Measurements from ENCODE around the gene CCDC71L.

Gene CCDC71L

DNA sequence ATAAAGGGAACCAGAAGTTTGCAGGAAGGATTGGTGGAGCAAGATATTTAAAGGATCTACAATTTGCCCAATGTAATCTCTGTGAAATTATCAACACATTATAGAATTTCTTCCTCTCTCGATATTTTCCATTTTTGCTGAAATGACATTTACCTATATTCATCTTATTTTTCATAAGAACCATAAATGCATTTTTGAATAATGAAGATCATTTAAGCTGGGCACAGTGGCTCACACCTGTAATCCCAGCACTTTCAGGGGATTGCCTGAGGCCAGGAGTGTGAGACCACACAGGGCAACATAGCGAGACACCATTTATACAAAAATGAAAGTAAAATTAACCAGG, 37.7 kb downstream of the CCDC71L start:
- no peak for DNase-seq

DNA sequence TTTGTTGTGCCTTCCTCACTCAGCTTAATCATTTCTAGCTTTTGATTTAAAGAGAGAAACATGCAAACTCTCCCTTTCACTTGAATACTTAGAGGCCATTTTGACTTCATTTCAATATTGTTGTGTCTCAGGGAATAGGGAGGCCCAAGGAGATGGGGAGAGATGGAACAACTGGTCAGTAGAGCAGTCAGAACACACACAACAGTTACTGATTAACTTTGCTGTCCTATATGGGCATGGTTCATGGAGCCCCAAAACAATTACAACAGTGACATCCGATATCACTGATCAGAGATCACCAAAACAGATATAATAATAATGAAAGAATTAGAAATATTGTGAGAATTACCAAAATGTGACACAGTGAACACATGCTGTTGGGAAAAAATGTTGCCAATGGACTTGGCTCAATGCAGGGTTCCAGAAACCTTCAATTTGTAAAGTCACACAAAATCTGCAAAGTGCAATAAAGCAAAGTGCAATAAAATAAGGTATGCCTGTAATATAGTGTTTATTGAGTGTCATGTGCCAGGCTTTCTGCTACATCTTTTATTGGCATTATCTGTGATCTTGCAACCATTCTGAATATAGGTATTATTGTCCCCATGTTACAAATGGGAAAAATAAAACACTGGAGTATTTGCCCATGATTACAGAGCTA, 38.2 kb downstream of the CCDC71L start:
- DNase-seq, result no peak

DNA sequence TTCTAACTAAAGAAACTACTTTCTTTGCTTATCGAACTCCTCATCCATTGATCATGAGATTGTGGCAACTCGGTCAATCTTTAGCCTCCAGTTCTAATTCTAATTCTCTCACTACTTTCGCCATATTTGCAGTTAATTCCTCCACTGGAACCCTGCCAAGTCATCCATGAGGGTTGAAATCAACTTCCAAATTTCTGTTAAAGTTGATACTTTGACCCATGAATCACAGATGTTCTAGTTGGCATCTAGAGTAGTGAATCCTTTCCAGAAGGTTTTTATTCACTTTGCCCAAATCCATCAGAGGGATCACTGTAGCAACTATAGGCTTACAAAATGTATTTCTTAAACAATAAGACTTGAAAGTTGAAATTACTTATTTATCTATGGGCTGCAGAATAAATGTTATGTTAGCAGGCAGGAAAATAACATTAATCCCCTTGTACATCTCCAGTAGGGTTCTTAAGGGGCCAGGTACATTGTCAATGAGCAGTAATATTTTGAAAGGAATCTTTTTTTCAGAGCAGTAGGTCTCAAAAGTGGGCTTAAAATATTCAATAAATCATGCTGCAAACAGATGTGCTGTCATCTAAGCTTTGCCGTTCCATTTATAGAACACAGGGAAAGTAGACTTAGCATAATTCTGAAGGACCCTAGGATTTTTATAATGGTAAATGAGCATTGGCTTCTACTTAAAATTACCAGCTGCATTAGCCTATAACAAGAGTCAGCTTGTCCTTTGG, 39.4 kb downstream of the CCDC71L start:
- DNase-seq, result no peak

DNA sequence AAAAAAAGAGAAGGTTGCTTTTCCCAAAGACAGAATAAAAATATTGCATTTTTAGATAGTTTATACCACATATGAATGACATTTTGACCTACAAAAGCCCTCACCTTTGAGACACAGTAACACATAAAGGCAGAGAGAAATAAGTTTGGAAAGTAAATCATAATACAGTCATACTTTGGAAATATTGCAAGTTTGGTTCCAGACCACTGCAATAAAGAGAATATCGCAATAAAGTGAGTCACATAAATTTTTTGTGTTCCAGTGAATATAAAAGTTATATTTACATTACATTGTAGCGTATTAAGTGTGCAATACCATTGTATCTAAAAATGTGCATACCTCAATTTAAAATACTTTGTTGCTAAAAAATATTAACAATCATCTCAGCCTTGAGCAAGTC, 40.3 kb downstream of the CCDC71L start:
- no peak for DNase-seq

DNA sequence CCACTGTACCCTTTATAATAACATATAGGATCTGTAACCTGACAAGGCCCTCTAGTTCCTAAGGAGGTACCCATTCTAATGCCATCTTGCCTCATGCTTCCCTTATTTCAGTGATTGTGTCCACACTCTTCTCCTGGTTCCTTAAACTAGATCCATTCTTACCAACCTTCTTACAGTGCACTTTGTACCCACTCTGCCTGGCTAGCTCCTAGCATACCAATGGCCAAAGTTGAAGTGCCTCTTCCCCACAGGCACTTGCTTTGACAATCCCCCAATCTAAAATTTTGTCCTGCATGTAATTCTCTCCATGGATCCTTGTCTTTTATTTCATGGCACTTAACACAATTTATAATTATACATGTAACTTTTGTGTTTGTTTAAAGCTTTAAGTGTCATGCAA, 40.9 kb downstream of the CCDC71L start:
- DNase-seq, result no peak

DNA sequence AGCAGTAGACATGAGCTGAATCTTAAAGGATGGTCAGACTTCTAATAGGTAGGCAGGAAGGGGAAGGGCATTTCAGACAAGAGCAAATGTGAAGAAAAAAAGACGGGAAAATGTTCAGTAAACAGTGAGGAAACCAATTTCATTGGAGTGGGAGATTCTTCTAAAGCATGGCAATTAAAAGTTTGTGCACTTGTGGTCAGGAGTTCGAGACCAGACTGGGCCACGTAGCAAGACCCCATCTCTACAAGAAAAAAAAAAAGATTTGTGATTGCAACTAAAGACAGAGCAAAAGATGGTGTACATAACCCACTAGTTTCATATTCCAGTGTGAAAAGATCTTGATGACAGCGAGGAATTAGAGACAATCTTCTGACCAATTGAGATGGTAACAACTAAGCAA, 41.7 kb downstream of the CCDC71L start:
- no peak for DNase-seq

DNA sequence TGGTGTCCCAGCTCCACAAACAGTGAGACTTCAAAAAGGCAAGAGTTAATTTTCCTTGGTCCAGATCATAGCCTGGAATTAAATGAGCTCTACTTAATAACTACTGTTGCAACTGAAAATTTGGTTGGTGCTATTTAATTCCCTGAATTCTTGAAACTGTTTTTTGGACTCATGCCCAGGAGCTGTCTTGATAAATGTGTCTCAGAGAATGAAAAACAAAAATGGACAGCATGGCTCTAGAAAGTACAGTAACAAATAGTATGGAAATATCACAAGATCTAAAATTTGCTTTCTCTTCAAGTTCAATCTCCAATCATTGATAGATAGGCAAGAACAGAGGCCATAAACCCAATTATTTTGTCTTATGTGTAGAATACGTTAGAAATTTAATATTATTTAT, 42.5 kb downstream of the CCDC71L start:
- DNase-seq, result no peak

DNA sequence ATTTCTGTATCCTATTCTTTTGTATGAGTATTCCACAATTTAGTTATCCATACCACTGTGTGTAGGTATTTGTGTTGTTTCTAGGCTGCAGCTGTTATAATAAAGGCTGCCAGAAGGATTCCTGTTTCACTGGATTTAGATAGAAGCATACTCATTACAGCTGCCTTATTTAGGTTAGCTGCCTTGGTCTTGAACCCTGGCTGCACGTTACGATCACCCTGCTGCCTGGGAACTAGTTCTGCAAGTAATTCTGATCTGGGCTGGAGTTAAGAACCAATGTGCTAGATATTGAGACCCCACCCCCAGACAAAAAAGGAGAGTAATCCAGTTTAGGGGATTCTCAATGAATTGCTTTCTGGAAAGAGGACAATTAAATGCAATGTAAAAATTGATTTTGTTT, 43.1 kb downstream of the CCDC71L start:
- no peak for DNase-seq

DNA sequence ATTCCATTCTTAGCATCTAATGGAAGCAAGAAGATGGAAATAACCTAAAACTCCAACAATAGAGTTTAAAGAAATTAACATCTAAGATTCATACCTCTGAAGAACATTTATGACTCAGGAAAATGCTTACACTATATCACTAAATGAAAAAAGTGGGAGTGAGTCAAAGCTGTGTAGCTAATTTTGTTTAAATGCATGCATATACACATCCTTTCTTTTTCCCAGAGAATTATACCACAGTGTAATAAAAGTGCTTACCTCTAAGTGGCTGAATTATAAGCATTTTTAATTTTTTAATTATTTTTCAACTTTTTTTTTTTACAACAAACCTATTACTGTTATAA, 44.3 kb downstream of the CCDC71L start:
- DNase-seq, result no peak

DNA sequence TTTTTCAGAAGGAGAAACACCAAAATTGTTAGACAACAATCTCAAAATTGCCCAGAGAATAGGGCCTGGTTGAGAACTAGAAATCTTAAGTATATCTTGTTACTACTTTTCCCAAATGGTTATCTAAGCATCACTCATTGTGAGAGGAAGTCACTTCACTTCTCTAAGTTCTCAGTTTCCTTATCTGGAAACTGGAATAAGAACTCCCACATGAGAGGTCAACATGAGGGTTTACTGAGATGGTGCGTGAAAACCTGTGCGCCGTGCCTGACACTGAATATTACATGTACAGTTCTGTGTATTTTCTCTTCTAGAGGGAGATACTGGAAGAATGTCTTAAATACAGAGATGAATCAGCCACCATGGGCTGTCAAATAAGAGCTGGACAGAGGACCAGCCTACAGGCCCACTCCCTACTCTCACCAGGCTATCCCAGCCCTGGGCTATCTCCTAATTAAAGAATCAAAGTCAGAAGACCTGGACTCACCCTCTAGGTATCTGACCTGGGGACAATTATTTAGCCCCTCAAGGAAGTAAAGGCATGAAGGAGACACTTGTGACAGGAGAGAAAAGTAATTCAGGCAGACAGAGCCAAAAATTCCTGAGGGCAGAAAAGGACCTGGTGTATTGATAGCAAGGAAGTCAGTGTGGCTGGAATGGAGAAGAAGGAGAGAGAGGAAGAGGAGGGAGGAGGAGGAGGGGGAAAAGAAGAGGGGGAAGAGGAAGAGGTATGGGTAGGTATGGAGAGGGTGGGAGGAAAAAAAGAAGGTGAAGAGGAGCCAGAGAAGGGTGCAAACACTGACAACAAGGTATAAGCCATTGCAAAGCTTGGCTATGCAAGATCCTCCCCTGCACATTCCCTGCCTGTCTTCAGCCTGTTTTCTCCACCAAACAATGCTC, 44.9 kb downstream of the CCDC71L start:
- DNase-seq, result no peak

DNA sequence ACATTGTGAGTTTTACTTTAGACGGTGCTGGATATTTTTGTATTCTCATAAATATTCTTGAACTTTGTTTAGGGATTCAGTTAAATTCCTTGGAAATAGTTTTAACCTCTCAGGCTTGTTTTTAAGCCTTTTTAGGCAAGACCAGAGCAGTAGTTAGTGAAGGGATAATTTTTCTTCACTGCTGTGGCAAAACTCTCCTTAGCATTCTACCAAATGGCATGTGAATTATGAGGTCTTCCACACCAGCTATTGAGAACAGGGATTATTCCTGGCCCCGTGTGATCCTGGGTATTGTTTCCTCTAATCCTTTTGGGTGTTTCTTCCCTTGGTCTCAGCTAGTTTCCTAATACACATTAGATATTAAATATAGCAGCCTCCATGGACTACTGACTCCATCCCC, 46.2 kb downstream of the CCDC71L start:
- DNase-seq, result no peak

DNA sequence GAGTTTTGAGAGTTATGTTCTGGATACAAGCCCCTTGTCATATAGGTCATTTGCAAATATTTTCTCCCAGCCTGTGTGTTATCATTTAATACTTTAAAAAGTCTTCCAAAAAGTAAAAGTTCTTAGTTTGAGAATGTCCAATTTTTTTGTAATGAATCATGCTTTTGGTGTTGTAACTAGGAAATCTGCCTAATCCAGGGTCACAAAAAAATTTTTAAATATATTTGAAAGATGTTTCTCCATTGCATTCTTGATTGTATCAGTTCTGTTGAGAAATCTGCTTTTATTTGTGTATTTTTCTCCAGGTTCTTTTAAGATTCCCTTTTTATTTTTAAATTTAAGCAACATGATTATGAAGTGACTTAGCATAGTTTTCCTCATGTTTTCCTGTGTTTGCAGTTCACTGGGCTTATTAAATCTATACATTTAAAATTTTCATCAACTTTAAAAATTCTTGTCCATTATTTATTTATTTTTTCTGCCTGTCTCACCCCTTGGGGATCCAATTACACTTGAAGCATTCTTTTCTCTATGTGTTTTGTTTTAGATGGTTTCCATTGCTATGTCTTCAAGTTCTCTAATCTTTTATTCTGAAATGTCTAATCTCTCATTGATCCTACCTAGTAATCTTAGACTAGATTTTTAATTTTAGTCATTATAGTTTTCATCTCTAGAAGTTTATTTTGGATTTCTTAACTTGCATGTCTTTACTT, 47.0 kb downstream of the CCDC71L start:
- DNase-seq, result no peak

DNA sequence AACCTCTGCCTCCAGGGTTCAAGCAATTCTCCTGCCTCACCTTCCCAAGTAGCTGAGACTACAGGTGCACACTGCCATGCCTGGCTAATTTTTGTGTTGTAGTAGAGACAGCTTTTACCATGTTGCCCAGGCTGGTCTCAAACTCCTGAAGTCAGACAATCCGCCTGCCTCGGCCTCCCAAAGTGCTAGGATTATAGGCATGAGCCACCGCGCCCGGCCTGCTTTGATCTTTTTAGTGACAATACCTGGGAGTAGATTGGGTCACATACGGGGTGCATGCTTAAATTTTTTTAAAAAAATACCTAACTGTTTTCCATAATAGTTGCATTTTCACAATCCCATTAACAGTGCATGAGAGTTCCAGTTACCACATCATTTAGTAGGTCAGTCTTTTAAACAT, 47.7 kb downstream of the CCDC71L start:
- DNase-seq, result no peak

DNA sequence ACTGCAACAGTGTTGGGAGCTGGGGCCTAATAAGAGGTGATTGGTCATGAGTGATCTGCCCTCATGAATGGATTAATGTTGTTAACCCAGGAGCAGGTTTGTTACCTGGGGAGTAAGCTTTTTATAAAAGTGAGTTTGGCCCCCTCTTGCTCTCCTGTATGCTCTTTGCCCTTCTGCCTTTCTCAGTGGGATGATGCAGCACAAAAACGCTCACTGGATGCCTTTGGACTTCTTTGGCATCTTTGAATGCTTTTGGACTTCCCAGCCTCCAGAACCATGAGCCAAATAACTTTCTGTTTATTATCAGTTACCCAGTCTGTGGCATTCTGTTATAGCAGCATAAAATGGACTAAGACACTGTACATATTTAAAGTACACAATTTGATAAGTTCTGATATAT, 48.5 kb downstream of the CCDC71L start:
- no peak for DNase-seq

DNA sequence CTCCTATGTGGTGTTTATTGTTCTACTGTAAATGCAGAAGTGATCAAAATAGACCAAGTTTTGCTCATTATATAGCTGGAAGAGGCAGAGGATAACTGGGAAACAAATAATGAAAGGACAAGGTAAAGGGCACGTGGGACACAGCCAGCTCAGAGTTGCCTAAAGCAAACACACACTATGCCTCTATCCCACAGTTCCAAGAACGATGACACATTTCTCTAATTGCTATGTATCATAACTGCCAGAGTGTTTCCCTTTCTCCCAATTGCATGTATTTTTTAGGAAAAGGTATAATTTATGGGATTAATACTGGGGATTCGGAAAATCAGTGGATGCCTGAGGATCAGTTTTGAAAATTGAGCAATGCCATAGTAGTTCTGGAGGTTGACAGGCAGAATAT, 49.0 kb downstream of the CCDC71L start:
- DNase-seq, result no peak

DNA sequence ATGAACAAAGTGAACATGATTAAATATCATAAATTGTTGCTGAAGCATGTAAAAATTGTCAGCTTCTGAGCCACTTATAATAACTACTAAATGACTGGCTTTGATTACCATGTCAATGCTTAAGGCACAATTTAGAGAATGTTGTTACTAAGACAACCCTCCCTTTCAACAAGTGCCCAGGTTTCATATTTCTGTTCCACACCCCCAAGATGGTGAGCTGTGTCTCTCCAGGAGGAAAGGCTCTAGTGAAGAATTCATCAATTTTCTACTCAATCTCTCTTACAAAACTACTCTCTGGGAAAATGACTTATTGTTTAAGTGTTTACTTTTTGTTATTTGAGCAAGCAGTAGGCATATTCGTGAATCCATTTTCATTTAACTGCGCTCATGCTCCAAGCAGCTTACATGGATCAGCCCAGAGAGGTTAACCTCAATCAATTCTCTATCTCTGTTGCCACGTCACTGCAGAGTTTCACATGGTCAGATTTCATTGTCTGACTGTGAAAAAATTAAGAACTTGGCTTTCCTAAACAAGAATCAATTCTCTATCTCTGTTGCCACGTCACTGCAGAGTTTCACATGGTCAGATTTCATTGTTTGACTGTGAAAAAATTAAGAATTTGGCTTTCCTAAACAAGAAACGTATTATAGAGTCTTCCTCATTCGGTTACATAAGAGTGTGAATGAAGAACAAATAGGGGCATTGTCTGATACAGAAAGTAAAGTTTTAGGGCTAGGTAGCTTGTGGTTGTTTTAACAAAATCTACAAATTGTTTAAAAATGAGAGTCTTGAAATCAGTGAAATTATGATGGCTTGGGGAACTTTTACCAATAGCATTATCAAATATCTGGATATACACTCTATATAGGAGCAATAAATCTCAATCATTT, 49.7 kb downstream of the CCDC71L start:
- no peak for DNase-seq

DNA sequence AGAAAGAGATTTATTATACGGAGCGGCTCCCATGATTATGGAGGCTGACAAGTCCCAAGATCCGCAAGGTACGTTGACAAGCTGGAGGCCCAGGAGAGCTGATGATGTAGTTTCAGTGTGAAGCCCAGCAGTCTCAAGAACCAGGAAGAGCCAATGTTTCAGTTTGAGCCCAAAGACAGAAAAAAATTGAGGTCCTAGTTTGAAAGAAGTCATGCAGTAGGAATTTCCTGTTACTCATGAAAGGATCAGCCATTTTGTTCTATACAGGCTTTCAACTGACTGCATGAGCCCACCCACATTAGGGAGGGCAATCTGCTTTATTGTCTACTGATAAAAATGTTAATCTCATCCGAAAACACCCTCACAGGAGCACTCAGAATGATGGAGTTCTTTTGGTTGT, 51.5 kb downstream of the CCDC71L start:
- no peak for DNase-seq

DNA sequence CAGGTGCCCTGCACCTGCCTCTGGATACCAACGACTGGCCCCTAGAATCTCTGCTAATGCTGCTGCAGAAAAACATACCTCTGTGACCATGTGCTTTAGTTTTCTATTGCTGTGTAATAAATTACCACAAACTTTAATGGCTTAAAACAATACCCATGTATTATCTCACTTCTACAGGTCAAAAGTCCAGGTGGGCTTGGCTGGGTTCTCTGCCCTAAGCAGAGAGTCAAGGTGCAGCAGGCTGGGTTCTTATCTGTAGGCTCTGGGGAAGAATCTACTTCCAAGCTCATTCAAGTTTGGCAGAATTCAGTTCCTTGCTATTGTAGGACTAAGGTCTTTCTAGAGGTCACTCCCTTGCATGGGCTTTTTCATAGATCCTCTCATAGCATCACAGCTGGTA, 52.3 kb downstream of the CCDC71L start:
- no peak for DNase-seq

Data from GF-D8 (cell line).